ENCODE measurements around the gene PGA5.
"Not testable (repeated sequence)": the region's sequence is repeated elsewhere in the genome, so short reads cannot be mapped to it uniquely, and the experiment has no call there.

Gene PGA5

GRCh38 chr11:61226457-61227137, 14.4 kb upstream of the PGA5 start:
- not testable (repeated sequence) for DNase-seq (ENCODE audit: low spot score)

GRCh38 chr11:61229458-61229857, 11.5 kb upstream of the PGA5 start:
- not testable (repeated sequence) for DNase-seq (ENCODE audit: low spot score)

GRCh38 chr11:61231033-61231432, 9.9 kb upstream of the PGA5 start:
- DNase-seq (ENCODE audit: low spot score): not testable (repeated sequence)

- DNase-seq (ENCODE audit: low spot score): not testable (repeated sequence)
These were observed 9.4 kb upstream of the PGA5 start for GRCh38 chr11:61231585-61231984.

- DNase-seq (ENCODE audit: low spot score): not testable (repeated sequence)
These were observed 8.3 kb upstream of the PGA5 start for GRCh38 chr11:61232548-61233145.

GRCh38 chr11:61237130-61237529, 3.8 kb upstream of the PGA5 start:
- DNase-seq (ENCODE audit: low spot score): not testable (repeated sequence)

- not testable (repeated sequence) for DNase-seq (ENCODE audit: low spot score)
These were observed 687 bp upstream of the PGA5 start for GRCh38 chr11:61240288-61240687.

GRCh38 chr11:61241526-61241925, 551 bp downstream of the PGA5 start:
- DNase-seq (ENCODE audit: low spot score): not testable (repeated sequence)

- DNase-seq (ENCODE audit: low spot score): not testable (repeated sequence)
These were observed 4.4 kb downstream of the PGA5 start for GRCh38 chr11:61245284-61245964.

- not testable (repeated sequence) for DNase-seq (ENCODE audit: low spot score)
These were observed 7.1 kb downstream of the PGA5 start for GRCh38 chr11:61248071-61248470.

GRCh38 chr11:61249201-61249600, 8.2 kb downstream of the PGA5 start:
- DNase-seq (ENCODE audit: low spot score): not testable (repeated sequence)

- not testable (repeated sequence) for DNase-seq (ENCODE audit: low spot score)
These were observed 10.1 kb downstream of the PGA5 start for GRCh38 chr11:61250796-61251765.

- DNase-seq (ENCODE audit: low spot score): not testable (repeated sequence)
These were observed 11.4 kb downstream of the PGA5 start for GRCh38 chr11:61252332-61252731.

- peak; percentile 54 for DNase-seq (ENCODE audit: low spot score)
These were observed 13.5 kb downstream of the PGA5 start for GRCh38 chr11:61254403-61255025.

- DNase-seq (ENCODE audit: low spot score): no peak
These were observed 15.9 kb downstream of the PGA5 start for GRCh38 chr11:61256710-61257482.

- DNase-seq (ENCODE audit: low spot score): no peak
These were observed 17.6 kb downstream of the PGA5 start for GRCh38 chr11:61258546-61258945.

GRCh38 chr11:61259363-61259762, 18.4 kb downstream of the PGA5 start:
- DNase-seq (ENCODE audit: low spot score): no peak

GRCh38 chr11:61264371-61264770, 23.4 kb downstream of the PGA5 start:
- DNase-seq (ENCODE audit: low spot score): no peak

GRCh38 chr11:61264795-61265194, 23.8 kb downstream of the PGA5 start:
- DNase-seq (ENCODE audit: low spot score): no peak

GRCh38 chr11:61265357-61265756, 24.4 kb downstream of the PGA5 start:
- no peak for DNase-seq (ENCODE audit: low spot score)

- DNase-seq (ENCODE audit: low spot score): peak; percentile 85
These were observed 25.6 kb downstream of the PGA5 start for GRCh38 chr11:61266602-61267001.

Measured in LoVo (cell line).